Measurements from ENCODE around the gene UBE2E2. TPM values are rescaled to one million over a fixed set of nuclear protein-coding genes. Genes with fewer than 3 reads are reported as not detected.

UBE2E2 gene
- polyA plus RNA-seq, 1 experiment: 41.9 TPM

DNA sequence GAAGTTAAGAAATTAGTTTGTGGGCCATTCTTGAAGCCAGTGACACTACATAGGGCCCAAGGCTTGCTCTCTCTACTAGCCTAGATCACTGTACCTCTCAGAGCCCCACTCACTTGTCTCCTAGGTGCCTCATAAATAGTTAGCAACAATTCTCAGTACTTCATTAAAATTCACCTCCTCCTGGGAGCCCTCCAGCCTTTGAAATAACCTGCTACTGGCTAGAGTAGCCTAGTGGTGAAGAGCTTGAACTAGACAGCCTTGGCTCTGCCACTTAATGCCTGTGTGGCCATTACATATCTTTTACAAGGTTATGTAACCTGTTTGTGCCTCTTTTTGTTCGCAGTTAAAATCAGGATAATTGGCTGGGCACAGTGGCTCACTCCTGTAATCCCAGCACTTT lies 89.3 kb downstream of the UBE2E2 start:
- POLR2A ChIA-PET: no interaction called here
- TF ChIP-seq, protein P1, sequence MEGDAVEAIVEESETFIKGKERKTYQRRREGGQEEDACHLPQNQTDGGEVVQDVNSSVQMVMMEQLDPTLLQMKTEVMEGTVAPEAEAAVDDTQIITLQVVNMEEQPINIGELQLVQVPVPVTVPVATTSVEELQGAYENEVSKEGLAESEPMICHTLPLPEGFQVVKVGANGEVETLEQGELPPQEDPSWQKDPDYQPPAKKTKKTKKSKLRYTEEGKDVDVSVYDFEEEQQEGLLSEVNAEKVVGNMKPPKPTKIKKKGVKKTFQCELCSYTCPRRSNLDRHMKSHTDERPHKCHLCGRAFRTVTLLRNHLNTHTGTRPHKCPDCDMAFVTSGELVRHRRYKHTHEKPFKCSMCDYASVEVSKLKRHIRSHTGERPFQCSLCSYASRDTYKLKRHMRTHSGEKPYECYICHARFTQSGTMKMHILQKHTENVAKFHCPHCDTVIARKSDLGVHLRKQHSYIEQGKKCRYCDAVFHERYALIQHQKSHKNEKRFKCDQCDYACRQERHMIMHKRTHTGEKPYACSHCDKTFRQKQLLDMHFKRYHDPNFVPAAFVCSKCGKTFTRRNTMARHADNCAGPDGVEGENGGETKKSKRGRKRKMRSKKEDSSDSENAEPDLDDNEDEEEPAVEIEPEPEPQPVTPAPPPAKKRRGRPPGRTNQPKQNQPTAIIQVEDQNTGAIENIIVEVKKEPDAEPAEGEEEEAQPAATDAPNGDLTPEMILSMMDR (IDR thresholded peaks at IDR 0.05; ENCODE audit: insufficient read depth, low read depth, low read length): no peak
- no peak for DNase-seq (ENCODE audit: low read depth)
- CTCF ChIA-PET: no interaction called here
- H3K36me3 ChIP-seq (ENCODE audit: control insufficient read depth, insufficient read depth, low read length): no peaks in the 10 kb centered on the region
- no peaks in the 10 kb centered on the region for H3K27me3 ChIP-seq (ENCODE audit: control insufficient read depth, insufficient read depth, low read length)
- H3K4me3 ChIP-seq (ENCODE audit: low read depth, low read length): no peak overlapping the region

DNA sequence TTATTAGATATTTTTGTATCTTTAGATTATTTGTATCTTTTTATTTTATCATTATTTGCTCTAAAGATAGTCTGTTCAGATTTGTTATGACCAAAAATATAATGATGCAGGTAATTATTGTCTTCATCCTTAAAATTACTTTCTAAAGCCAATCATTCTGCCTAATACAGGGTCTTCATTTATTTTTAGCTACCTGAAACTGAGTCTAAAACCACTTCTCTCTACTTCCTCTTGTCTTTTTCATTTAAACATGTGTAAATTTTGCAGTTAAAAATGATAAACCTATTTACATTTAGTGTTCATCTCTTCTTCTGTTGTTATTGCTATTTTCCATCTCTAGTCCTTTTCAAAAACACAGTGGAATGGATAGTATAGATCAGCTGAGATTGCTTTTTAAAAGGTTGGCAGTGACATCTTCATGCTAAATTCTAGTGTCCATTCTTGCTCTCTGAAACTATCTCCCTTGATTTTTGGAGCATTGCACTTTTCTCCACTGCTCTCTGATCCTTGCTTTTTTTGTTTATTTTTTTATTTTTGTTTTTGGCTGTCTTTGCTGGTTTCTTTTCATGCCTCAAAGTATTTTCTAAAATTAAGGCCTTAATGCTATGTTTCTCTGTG lies 91.8 kb downstream of the UBE2E2 start:
- no peak overlapping the region for H3K4me3 ChIP-seq (ENCODE audit: low read depth, low read length)
- CTCF ChIA-PET: no interaction called here
- DNase-seq (ENCODE audit: low read depth): no peak
- TF ChIP-seq, protein P1 (IDR thresholded peaks at IDR 0.05; ENCODE audit: insufficient read depth, low read depth, low read length): no peak
- no peaks in the 10 kb centered on the region for H3K27me3 ChIP-seq (ENCODE audit: control insufficient read depth, insufficient read depth, low read length)
- POLR2A ChIA-PET: no interaction called here
- H3K36me3 ChIP-seq (ENCODE audit: control insufficient read depth, insufficient read depth, low read length): no peaks in the 10 kb centered on the region

GRCh38 chr3:23301819-23302218 lies 98.7 kb downstream of the UBE2E2 start:
- ChIA-PET CTCF (no interaction called here), POLR2A (no interaction called here)
- Histone ChIP-seq H3K27me3 (ENCODE audit: control insufficient read depth, insufficient read depth, low read length) (no peaks in the 10 kb centered on the region), H3K36me3 (ENCODE audit: control insufficient read depth, insufficient read depth, low read length) (no peaks in the 10 kb centered on the region), H3K4me3 (ENCODE audit: low read depth, low read length) (no peak overlapping the region)
- DNase-seq (ENCODE audit: low read depth): no peak
- TF ChIP-seq, protein P1 (IDR thresholded peaks at IDR 0.05; ENCODE audit: insufficient read depth, low read depth, low read length): no peak

- H3K27me3 ChIP-seq (ENCODE audit: control insufficient read depth, insufficient read depth, low read length): no peaks in the 10 kb centered on the region
- no peaks in the 10 kb centered on the region for H3K36me3 ChIP-seq (ENCODE audit: control insufficient read depth, insufficient read depth, low read length)
- DNase-seq (ENCODE audit: low read depth): peak; percentile 17
- POLR2A ChIA-PET: no interaction called here
- TF ChIP-seq, protein P1 (IDR thresholded peaks at IDR 0.05; ENCODE audit: insufficient read depth, low read depth, low read length): no peak
- H3K4me3 ChIP-seq (ENCODE audit: low read depth, low read length): no peak overlapping the region
- CTCF ChIA-PET: no interaction called here
These were observed 99.1 kb downstream of the UBE2E2 start for GRCh38 chr3:23302271-23302670.

DNA sequence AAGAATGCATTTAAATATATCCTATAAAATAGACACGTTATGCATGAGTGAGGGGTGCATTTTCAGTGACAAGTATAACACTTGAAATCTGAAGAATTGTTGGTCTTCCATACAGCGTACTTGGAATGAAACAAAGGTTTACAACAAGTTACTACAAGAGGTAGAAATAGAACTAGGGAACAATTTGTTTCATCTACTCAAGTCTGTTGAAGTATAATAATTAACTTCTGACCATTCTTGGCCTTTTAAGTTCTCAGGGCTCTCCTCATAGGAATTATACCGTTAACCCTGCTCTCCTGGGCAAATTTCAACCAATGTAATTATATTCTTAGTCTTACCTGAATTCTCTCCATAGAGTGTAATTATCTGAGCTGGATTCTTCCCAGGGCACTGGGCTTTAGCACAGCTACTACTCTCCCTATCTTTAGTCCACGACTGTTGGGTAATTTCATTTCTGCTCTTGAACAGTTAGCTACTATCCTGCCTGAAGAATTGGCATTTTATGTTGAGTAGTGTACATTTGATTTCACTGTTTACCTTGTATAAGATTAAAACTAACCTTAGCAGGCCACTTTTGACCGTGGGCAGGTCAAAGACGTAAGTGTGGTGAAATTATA lies 100.6 kb downstream of the UBE2E2 start:
- ChIA-PET CTCF (no interaction called here), POLR2A (interaction anchor here (0.6 to 0.7 kb wide), 4 partner anchors 76 to 647 kb away, joined by 3 to 13 read pairs (median 4); no protein-coding TSS in a partner anchor)
- DNase-seq (ENCODE audit: low read depth): no peak
- H3K4me3 ChIP-seq (ENCODE audit: low read depth, low read length): no peak overlapping the region
- TF ChIP-seq, protein P1 (IDR thresholded peaks at IDR 0.05; ENCODE audit: insufficient read depth, low read depth, low read length): no peak
- no peaks in the 10 kb centered on the region for H3K36me3 ChIP-seq (ENCODE audit: control insufficient read depth, insufficient read depth, low read length)
- H3K27me3 ChIP-seq (ENCODE audit: control insufficient read depth, insufficient read depth, low read length): no peaks in the 10 kb centered on the region
